ENCODE data around the gene HJURP. TPM values are rescaled to one million over a fixed set of nuclear protein-coding genes. Genes with fewer than 3 reads are reported as not detected.

The HJURP gene
- total RNA-seq, 1 experiment from 2014 or later: 37.0 TPM

- no peak for TF ChIP-seq CTCF (conservative IDR thresholded peaks at IDR 0.05; ENCODE audit: low read depth, low read length)
- no peak for TF ChIP-seq EZH2 (IDR thresholded peaks at IDR 0.05; ENCODE audit: low read length, unreplicated experiment)
- no peak for TF ChIP-seq EZH2phosphoT487 (IDR thresholded peaks at IDR 0.05; ENCODE audit: borderline replicate concordance, low read length)
- no peaks in the 10 kb centered on the region for H3K27me3 ChIP-seq (ENCODE audit: low read length)
- no peak overlapping the region for H3K27ac ChIP-seq (ENCODE audit: low read length)
- H3K79me2 ChIP-seq (ENCODE audit: low read length): peaks cover 6% of the 10 kb centered on the region; the same call in 1 of the 2 replicates
- H2AFZ ChIP-seq (ENCODE audit: low read length): no peak overlapping the region
- intact Hi-C loops (cut with micrococcal nuclease): loop anchor here (5.0 kb wide), 1 partner anchor 119 kb away; the partner anchor contains the start of gene UGT1A5
- peaks cover under 1% of the 10 kb centered on the region; the same call in 1 of the 2 replicates for H4K20me1 ChIP-seq (ENCODE audit: low read length)
- ATAC-seq: no peak
- no peaks in the 10 kb centered on the region for H3K4me1 ChIP-seq (ENCODE audit: insufficient read depth, low read length)
- no peak for DNase-seq
- H3F3A ChIP-seq (ENCODE audit: low read length, unreplicated experiment): no peaks in the 10 kb centered on the region
- no TSS peak for BruUV-seq (replicated peaks)
- ChIA-PET POLR2A (ENCODE audit: unreplicated experiment) (no interaction called here), CTCF (no interaction called here)
- H3K9me2 ChIP-seq (replicated peaks; ENCODE audit: low read length): no peaks in the 10 kb centered on the region
- no peak overlapping the region for H3K4me3 ChIP-seq (ENCODE audit: low read length)
- no peaks in the 10 kb centered on the region for H3K9me3 ChIP-seq (ENCODE audit: low read length)
- no peak overlapping the region for H3K9ac ChIP-seq (ENCODE audit: low read length)
- H3K36me3 ChIP-seq (ENCODE audit: low read depth, low read length): peaks cover 16% of the 10 kb centered on the region; the same call in 1 of the 2 replicates
- H3K4me2 ChIP-seq (ENCODE audit: low read length): no peak overlapping the region
Measured at GRCh38 chr2:233831011-233831721, 23.2 kb downstream of the HJURP start.

- ATAC-seq (no peak), DNase-seq (no peak)
- no TSS peak for BruUV-seq (replicated peaks)
- H2AFZ ChIP-seq (ENCODE audit: low read length): no peak overlapping the region
- ChIA-PET POLR2A (ENCODE audit: unreplicated experiment) (no interaction called here), CTCF (no interaction called here)
- H3K79me2 ChIP-seq (ENCODE audit: low read length): no peaks in the 10 kb centered on the region
- intact Hi-C loops (cut with micrococcal nuclease): loop anchor here (5.0 kb wide), 1 partner anchor 118 kb away; the partner anchor contains the start of gene UGT1A5
- H3K9me3 ChIP-seq (ENCODE audit: low read length): no peaks in the 10 kb centered on the region
- no peaks in the 10 kb centered on the region for H3K27me3 ChIP-seq (ENCODE audit: low read length)
- TF ChIP-seq EZH2 (IDR thresholded peaks at IDR 0.05; ENCODE audit: low read length, unreplicated experiment) (no peak), CTCF (conservative IDR thresholded peaks at IDR 0.05; ENCODE audit: low read depth, low read length) (no peak), EZH2phosphoT487 (IDR thresholded peaks at IDR 0.05; ENCODE audit: borderline replicate concordance, low read length) (no peak)
- H3K27ac ChIP-seq (ENCODE audit: low read length): no peak overlapping the region
- no peak overlapping the region for H3K4me3 ChIP-seq (ENCODE audit: low read length)
- no peak overlapping the region for H3K9ac ChIP-seq (ENCODE audit: low read length)
- H3K4me1 ChIP-seq (ENCODE audit: insufficient read depth, low read length): no peaks in the 10 kb centered on the region
- no peaks in the 10 kb centered on the region for H4K20me1 ChIP-seq (ENCODE audit: low read length)
- no peak overlapping the region for H3K4me2 ChIP-seq (ENCODE audit: low read length)
- no peaks in the 10 kb centered on the region for H3K9me2 ChIP-seq (replicated peaks; ENCODE audit: low read length)
- H3K36me3 ChIP-seq (ENCODE audit: low read depth, low read length): peaks cover 6% of the 10 kb centered on the region; the same call in 1 of the 2 replicates
- no peaks in the 10 kb centered on the region for H3F3A ChIP-seq (ENCODE audit: low read length, unreplicated experiment)
Measured at GRCh38 chr2:233830111-233830802, 24.1 kb downstream of the HJURP start.
